GM20000 (cell line): Measurements from ENCODE around the gene BCL2L13.
"Not testable (repeated sequence)": the region's sequence is repeated elsewhere in the genome, so short reads cannot be mapped to it uniquely, and the experiment has no call there.

Experiments
- DNase-seq: peaks from one replicate; pipeline ENCODE4 v3.0.0; 2012; ENCODE audit warnings: low spot score
- TF ChIP-seq, protein P1 (sequence below): IDR thresholded peaks from 2 replicates; pipeline ENCODE4 v1.5.1; 2012; ENCODE audit warnings: mild to moderate bottlenecking, control low read depth; ENCODE audit errors: extremely low read depth, missing control alignments

BCL2L13 gene

DNA sequence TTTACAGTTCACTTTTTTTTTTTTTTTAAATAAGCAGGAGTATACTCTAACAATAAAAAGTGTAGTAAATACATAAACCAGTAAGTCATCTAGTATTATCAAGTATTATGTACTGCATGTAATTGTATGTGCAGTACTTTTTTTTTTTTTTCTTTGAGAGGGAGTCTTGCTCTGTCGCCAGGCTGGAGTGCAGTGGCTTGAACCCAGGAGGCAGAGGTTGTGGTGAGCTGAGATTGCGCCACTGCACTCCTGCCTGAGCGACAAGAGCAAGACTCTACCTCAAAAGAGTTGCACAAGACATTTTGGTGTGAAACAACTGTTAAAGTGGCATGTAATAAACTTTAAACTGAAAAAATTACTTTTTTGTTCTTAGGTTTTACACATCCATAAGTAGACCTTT lies 16.7 kb downstream of the BCL2L13 start:
- DNase-seq: no peak
- TF ChIP-seq, protein P1, sequence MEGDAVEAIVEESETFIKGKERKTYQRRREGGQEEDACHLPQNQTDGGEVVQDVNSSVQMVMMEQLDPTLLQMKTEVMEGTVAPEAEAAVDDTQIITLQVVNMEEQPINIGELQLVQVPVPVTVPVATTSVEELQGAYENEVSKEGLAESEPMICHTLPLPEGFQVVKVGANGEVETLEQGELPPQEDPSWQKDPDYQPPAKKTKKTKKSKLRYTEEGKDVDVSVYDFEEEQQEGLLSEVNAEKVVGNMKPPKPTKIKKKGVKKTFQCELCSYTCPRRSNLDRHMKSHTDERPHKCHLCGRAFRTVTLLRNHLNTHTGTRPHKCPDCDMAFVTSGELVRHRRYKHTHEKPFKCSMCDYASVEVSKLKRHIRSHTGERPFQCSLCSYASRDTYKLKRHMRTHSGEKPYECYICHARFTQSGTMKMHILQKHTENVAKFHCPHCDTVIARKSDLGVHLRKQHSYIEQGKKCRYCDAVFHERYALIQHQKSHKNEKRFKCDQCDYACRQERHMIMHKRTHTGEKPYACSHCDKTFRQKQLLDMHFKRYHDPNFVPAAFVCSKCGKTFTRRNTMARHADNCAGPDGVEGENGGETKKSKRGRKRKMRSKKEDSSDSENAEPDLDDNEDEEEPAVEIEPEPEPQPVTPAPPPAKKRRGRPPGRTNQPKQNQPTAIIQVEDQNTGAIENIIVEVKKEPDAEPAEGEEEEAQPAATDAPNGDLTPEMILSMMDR: no peak

DNA sequence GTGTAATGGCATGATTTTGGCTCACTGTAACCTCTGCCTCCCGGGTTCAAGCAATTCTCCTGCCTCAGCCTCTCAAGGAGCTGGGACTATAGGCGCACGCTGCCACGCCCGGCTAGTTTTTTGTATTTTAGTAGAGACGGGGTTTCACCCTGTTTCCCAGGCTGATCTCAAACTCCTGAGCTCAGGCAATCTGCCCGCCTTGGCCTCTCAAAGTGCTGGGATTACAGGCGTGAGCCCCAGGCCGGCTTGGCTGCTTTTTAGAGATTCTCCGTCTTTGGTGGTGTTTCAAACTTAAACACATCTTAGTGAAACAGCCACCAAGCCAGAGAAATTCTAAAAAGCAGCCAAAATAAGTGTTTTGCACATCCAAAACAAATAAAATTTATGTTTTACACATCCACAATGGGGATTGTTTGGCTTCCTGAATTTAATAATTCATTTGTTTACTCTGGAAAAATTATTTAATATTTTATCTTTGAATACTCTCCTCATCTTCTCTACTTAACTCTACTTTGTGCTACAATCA lies 18.4 kb downstream of the BCL2L13 start:
- TF ChIP-seq, protein P1: no peak
- DNase-seq: no peak

DNA sequence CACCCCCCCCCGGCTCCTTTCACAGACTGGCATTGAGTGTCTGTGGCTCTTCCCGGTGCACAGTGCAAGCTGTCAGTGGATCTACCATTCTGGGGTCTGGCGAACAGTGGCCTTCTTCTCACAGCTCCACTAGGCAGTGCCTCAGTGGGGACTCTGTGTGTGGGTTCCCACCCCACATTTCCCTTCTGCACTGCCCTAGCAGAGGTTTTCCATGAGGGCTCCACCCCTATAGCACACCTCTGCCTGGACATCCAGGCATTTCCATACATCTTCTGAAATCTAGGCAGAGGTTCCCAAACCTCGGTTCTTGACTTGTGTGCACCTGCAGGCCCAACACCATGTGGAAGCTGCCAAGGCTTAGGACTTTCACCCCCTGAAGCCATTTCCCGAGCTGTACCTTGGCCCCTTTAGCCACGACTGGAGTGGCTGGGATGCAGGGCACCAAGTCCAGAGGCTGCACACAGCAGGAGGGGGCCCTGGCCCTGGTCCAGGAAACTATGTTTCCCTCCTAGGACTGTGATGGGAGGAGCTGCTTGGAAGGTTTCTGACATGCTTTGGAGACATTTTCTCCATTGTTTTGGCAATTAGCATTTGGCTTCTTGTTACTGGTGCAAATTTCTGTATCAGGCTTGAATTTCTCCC lies 26.0 kb downstream of the BCL2L13 start:
- DNase-seq: no peak
- TF ChIP-seq, protein P1: no peak

DNA sequence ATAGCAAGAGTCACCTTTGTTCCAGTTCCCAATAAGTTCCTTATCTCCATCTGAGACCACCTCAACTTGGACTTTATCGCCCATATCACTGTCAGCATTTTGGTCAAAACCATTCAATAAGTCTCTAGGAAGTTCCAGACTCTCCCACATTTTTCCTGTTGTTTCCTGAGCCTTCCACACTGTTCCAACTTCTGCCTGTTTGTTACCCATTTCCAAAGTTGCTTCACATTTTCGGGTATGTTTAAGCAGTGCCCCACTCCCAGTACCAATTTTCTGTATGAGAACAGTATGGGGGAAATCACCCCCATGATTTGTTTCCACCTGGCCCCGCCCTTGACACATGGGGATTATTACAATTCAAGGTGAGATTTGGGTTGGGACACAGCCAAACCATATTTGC lies 26.7 kb downstream of the BCL2L13 start:
- TF ChIP-seq, protein P1: no peak

DNA sequence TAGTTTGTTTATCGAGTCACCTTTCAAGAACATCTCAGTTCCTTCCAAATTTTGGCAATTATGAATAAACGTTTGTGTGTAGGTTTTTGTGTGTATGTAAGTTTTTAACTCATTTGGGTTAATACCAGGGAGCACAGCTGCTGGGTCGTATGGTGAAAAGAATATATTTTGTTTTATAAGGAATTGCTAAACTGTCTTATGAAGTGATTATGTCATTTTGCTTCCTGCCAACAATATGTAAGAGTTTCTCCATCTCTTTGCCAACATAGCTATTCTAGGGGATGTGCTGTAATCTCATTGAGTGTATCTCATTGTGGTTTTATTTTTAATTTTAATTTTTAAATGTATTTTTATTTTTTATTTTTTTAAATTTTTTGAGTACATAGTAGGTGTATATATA lies 27.3 kb downstream of the BCL2L13 start:
- TF ChIP-seq, protein P1: no peak
- DNase-seq: no peak

More for the DNA sequence above, 26.7 kb downstream of the BCL2L13 start:
- no peak for DNase-seq

DNA sequence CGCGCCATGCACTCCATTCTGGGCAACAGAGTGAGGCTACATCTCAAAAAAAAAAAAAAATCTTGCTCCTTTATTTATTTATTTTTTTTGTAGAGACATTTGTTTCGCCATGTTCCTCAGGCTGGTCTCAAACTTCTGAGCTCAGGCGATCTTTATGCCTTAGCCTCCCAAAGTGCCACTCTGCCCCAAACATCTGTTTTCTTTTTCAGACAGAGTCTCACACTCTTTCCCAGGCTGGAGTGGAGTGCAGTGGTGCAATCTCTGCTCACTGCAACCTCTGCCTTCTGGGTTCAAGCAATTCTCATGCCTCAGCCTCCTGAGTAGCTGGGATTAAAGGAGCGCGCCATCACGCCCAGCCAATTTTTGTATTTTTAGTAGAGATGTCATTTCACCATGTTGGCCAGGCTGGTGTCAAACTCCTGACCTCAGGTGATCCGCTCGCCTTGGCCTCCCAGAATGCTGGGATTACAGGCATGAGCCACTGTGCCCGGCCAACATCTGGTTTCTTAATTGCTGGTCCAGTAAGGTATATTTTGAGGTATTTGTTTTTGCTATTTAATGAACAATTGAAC lies 33.0 kb downstream of the BCL2L13 start:
- not testable (repeated sequence) for DNase-seq

DNA sequence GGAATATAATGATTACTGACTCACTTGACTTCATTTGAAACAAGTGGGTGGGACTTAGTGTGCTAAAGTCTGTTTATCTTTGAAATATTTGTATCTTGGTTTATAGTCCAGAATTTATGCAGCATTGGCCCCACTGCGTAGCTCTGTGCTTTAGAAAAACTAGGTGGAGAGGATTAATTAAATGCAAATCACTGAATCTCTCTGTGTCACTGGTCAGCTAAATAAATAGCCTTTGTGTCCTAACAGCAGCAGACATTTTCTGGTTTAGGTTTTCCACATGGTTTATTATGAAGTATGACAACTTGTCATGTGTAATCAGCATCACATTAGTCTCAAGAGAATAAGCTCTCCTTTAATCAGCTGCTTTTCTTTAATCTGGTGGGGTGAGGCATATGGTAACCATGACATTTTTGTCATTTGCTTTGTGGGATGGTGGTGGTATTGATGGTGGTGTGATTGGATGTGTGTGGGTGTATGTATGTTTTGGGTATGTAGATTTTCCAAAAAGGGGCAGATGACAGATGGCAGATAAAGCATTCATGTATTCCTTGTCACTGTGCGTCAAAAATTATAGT lies 33.9 kb downstream of the BCL2L13 start:
- TF ChIP-seq, protein P1: no peak
- no peak for DNase-seq
